SK-N-SH (cell line): ENCODE results near the gene CSTPP1. TPM values are rescaled to one million over a fixed set of nuclear protein-coding genes. Genes with fewer than 3 reads are reported as not detected.
A peak's percentile ranks its signal among the peaks of the same experiment; 100 is the strongest.

Experiments
- CTCF ChIA-PET: fragments of 300-600, 350-600 bp; formaldehyde crosslinking; extraction: SDS; loops from one replicate; lab custom pipeline; 2021; lab: Yijun Ruan, JAX
- POLR2A ChIA-PET: fragments of 350-600 bp; sonication (Branson Sonifier 250); formaldehyde crosslinking; extraction: SDS; loops from one replicate; lab custom pipeline; 2020; ENCODE audit warnings: antibody characterized with exemption, inconsistent platforms; lab: Yijun Ruan, JAX
- DNase-seq: peaks from one replicate; pipeline ENCODE4 v3.0.0; 2012
- H2AFZ ChIP-seq: fragments of 200-600 bp; sonication (generic); 2 replicates; pipeline ENCODE4 v1.8.1; 2016; ENCODE audit warnings: antibody characterized with exemption, mild to moderate bottlenecking, low read depth
- H3F3A ChIP-seq: fragments of 200-600 bp; sonication (generic); replicated peaks from 2 replicates; pipeline ENCODE3; 2016; ENCODE audit warnings: antibody characterized with exemption, mild to moderate bottlenecking; ENCODE audit not compliant: insufficient read depth
- H3K27ac ChIP-seq, 2 experiments: fragments of 200-500 bp in 1 of 2; fragments of 200-600 bp in 1 of 2; sonication (Bioruptor generic) in 1 of 2; sonication (generic), shearing (Covaris generic) in 1 of 2; 2 replicates each; pipeline versions ENCODE4 v1.5.1 to v1.6.1; 2014 to 2016; ENCODE audit warnings: low read depth in 2 of 2, inconsistent platforms in 1 of 2, low read length in 1 of 2, mild to moderate bottlenecking in 1 of 2, mixed read lengths in 1 of 2
- H3K27me3 ChIP-seq: fragments of 200-600 bp; sonication (generic), shearing (Covaris generic); 2 replicates; pipeline ENCODE4 v1.6.1; 2016; ENCODE audit warnings: mixed run types; ENCODE audit not compliant: insufficient read depth
- H3K36me3 ChIP-seq, 2 experiments: fragments of 200-500 bp in 1 of 2; fragments of 200-600 bp in 1 of 2; sonication (Bioruptor generic) in 1 of 2; sonication (generic) in 1 of 2; replicated peaks in 1 of 2; 2 replicates each; pipeline versions ENCODE3 to v1.5.1; 2014 to 2016; ENCODE audit warnings: low read length in 1 of 2, mild to moderate bottlenecking in 1 of 2; ENCODE audit not compliant: insufficient read depth in 2 of 2, control insufficient read depth in 1 of 2
- H3K4me1 ChIP-seq, 2 experiments: fragments of 200-500 bp in 1 of 2; fragments of 200-600 bp in 1 of 2; sonication (Bioruptor generic) in 1 of 2; sonication (generic), shearing (Covaris generic) in 1 of 2; 2 replicates each; pipeline versions ENCODE4 v1.5.1 to v1.6.1; 2014 to 2016; ENCODE audit warnings: low read depth in 1 of 2, low read length in 1 of 2, mixed run types in 1 of 2; ENCODE audit not compliant: insufficient read depth in 2 of 2, control insufficient read depth in 1 of 2
- H3K4me2 ChIP-seq: fragments of 200-600 bp; sonication (generic), shearing (Covaris generic); 2 replicates; pipeline ENCODE4 v1.6.1; 2017; ENCODE audit warnings: mixed run types
- H3K4me3 ChIP-seq, 2 experiments: fragments of 200-500 bp in 1 of 2; fragments of 200-600 bp in 1 of 2; sonication (Bioruptor generic) in 1 of 2; sonication (generic), shearing (Covaris generic) in 1 of 2; 2 replicates each; pipeline versions ENCODE4 v1.5.1 to v1.8.1; 2014 to 2016; ENCODE audit warnings: low read depth in 2 of 2, inconsistent platforms in 1 of 2, low read length in 1 of 2, mild to moderate bottlenecking in 1 of 2, mixed read lengths in 1 of 2, moderate library complexity in 1 of 2
- H3K79me2 ChIP-seq: fragments of 200-600 bp; sonication (generic); 2 replicates; pipeline ENCODE4 v1.8.1; 2017; ENCODE audit warnings: mild to moderate bottlenecking; ENCODE audit not compliant: insufficient read depth
- H3K9ac ChIP-seq: fragments of 200-600 bp; sonication (generic); 2 replicates; pipeline ENCODE4 v1.6.1; 2017; ENCODE audit warnings: mixed run types
- H3K9me2 ChIP-seq: fragments of 200-600 bp; sonication (generic); 2 replicates; pipeline ENCODE4 v1.6.1; 2017; ENCODE audit warnings: mixed run types
- H3K9me3 ChIP-seq: fragments of 200-600 bp; sonication (generic); 2 replicates; pipeline ENCODE4 v1.6.1; 2017; ENCODE audit warnings: mixed run types, mild to moderate bottlenecking, moderate library complexity
- H4K20me1 ChIP-seq: fragments of 200-600 bp; sonication (generic); 2 replicates; pipeline ENCODE4 v1.6.1; 2017; ENCODE audit warnings: mild to moderate bottlenecking, mixed run types; ENCODE audit not compliant: insufficient read depth
- FOSL2 ChIP-seq: IDR thresholded peaks from 2 replicates; pipeline ENCODE4 v1.4.0; 2012; ENCODE audit warnings: low read depth, mild to moderate bottlenecking, moderate library complexity, borderline replicate concordance
- FOXJ3 ChIP-seq: sonication (generic); formaldehyde crosslinking; IDR thresholded peaks from 2 replicates; pipeline ENCODE4 v1.5.1; 2020; ENCODE audit warnings: mild to moderate bottlenecking, missing genetic modification reagents
- FOXM1 ChIP-seq: IDR thresholded peaks from 2 replicates; pipeline ENCODE4 v1.4.0; 2012; ENCODE audit warnings: low read depth, mild to moderate bottlenecking
- GABPA ChIP-seq: IDR thresholded peaks from 2 replicates; pipeline ENCODE4 v1.4.0; 2012; ENCODE audit warnings: low read depth, mild to moderate bottlenecking
- GATA2 ChIP-seq: sonication (generic); formaldehyde crosslinking; IDR thresholded peaks from 2 replicates; pipeline ENCODE4 v1.5.0; 2020; ENCODE audit warnings: mild to moderate bottlenecking, missing genetic modification reagents
- JUND ChIP-seq: IDR thresholded peaks from 2 replicates; pipeline ENCODE4 v1.4.0; 2012
- MXI1 ChIP-seq: IDR thresholded peaks from 2 replicates; pipeline ENCODE4 v1.6.1; 2012; ENCODE audit warnings: mild to moderate bottlenecking, low read depth, low read length, improper control_type of control experiment
- NFIC ChIP-seq: IDR thresholded peaks from 2 replicates; pipeline ENCODE4 v1.4.0; 2012; ENCODE audit warnings: borderline replicate concordance
- NRF1 ChIP-seq: IDR thresholded peaks from 2 replicates; pipeline ENCODE4 v1.6.1; 2012; ENCODE audit warnings: low read depth, mild to moderate bottlenecking, low read length
- POLR2AphosphoS5 ChIP-seq: IDR thresholded peaks from 2 replicates; pipeline ENCODE4 v1.6.1; 2012; ENCODE audit warnings: low read depth, low read length
- RAD21 ChIP-seq: IDR thresholded peaks from 2 replicates; pipeline ENCODE4 v1.6.1; 2012; ENCODE audit warnings: mild to moderate bottlenecking, low read length
- RCOR1 ChIP-seq: fragments of 150-350 bp; IDR thresholded peaks from 2 replicates; pipeline ENCODE4 v1.6.1; 2017; ENCODE audit warnings: antibody characterized with exemption, low read length
- REST ChIP-seq: IDR thresholded peaks from 2 replicates; pipeline ENCODE4 v1.6.1; 2012; ENCODE audit warnings: mild to moderate bottlenecking, low read depth, low read length, moderate library complexity
- RXRA ChIP-seq: IDR thresholded peaks from 2 replicates; pipeline ENCODE4 v1.4.0; 2012; ENCODE audit warnings: low read depth, mild to moderate bottlenecking, borderline replicate concordance
- SIN3A ChIP-seq: IDR thresholded peaks from 2 replicates; pipeline ENCODE4 v1.6.1; 2012; ENCODE audit warnings: low read depth, mild to moderate bottlenecking, low read length, moderate library complexity, borderline replicate concordance
- SMC3 ChIP-seq: IDR thresholded peaks from 2 replicates; pipeline ENCODE4 v1.6.1; 2012; ENCODE audit warnings: low read depth, low read length, improper control_type of control experiment
- TEAD4 ChIP-seq: IDR thresholded peaks from 2 replicates; pipeline ENCODE4 v1.4.0; 2012; ENCODE audit warnings: mild to moderate bottlenecking, borderline replicate concordance; ENCODE audit not compliant: insufficient read depth
- YY1 ChIP-seq: IDR thresholded peaks from 2 replicates; pipeline ENCODE4 v1.4.0; 2012; ENCODE audit warnings: low read depth, mild to moderate bottlenecking
- WGBS: methylation state at CpG from one replicate; pipeline ENCODE4 v1.1.6; 2017; ENCODE audit warnings: low lambda C conversion rate; 5-methylcytosine and 5-hydroxymethylcytosine counted together
- polyA plus RNA-seq, 3 experiments: library from polyadenylated mRNA; depleted of rRNA; stranded (reverse); fragments of >200 nt; gene quantifications; 2 replicates each; pipeline ENCODE4 v1.2.3, GENCODE V29; 2012
- TF ChIP-seq, protein P1 (sequence below): fragments of 150-350 bp; IDR thresholded peaks from 2 replicates; pipeline ENCODE4 v1.6.1; 2017; ENCODE audit warnings: antibody characterized with exemption, low read length, low read depth, borderline replicate concordance
- TF ChIP-seq, protein P2 (sequence below): IDR thresholded peaks from 2 replicates; pipeline ENCODE4 v1.4.0; 2012; ENCODE audit warnings: low read depth, borderline replicate concordance

CSTPP1 gene
- polyA plus RNA-seq, 1 of the 3 experiments (the other 2 are of a cell fraction) = 85.7 TPM

DNA sequence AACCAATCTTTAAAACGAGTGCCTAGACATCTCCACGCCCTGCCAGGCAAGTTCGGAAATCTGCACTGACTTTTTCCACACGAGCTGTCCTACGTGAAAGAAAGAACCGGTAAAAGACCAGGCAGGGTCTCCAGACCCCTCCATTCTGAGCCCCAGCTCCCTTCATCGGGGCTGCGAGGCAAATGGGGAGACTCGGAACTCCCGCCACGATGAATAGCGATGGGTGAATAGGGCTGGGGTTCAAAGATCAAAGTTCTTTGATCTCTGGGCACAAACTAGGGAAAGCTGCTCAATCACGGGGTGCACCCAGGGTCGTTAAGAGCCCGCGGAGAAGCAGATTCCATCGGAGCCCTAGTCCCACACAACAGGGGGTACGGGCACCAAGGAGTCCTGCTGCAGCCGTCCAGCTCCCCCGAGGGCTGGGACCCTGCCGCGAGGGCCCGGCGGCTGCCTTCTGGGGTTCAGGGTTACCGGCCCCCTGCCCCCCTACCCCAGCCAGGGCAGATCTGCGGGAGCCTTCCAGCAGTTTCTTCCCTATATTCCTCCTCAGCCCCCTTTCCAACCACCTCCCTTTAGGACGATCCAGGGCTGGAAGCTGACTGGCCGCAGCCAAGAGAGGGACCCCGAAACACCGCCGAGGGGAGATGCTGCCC, 19.3 kb upstream of the CSTPP1 start:
- Histone ChIP-seq H3F3A (peaks cover 51% of the 10 kb centered on the region), H3K27me3 (no peaks in the 10 kb centered on the region), H3K9me2 (no peaks in the 10 kb centered on the region), H4K20me1 (0 out of 2 replicates have a peak, but pooled peaks cover 7% of the 10 kb centered on the region), H3K27ac (peak overlapping the region; percentile 74 to 80), H3K4me3 (peak overlapping the region; percentile 71 to 73), H2AFZ (peak overlapping the region; percentile 94), H3K4me2 (peak overlapping the region; percentile 90), H3K4me1 (peaks cover 37 to 46% of the 10 kb centered on the region in 2 experiments; a peak in 3 of 4 replicates), H3K36me3 (no peaks in the 10 kb centered on the region), H3K9ac (peak overlapping the region; percentile 70), H3K9me3 (no peaks in the 10 kb centered on the region), H3K79me2 (peaks cover 29% of the 10 kb centered on the region)
- TF ChIP-seq GATA2 (CRISPR knock-in tag) = no peak
- TF ChIP-seq, protein P1, sequence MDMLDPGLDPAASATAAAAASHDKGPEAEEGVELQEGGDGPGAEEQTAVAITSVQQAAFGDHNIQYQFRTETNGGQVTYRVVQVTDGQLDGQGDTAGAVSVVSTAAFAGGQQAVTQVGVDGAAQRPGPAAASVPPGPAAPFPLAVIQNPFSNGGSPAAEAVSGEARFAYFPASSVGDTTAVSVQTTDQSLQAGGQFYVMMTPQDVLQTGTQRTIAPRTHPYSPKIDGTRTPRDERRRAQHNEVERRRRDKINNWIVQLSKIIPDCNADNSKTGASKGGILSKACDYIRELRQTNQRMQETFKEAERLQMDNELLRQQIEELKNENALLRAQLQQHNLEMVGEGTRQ = no peak
- no peak for TF ChIP-seq RAD21
- no peak for TF ChIP-seq SMC3
- TF ChIP-seq NRF1 = no peak
- TF ChIP-seq RXRA = no peak
- no peak for TF ChIP-seq POLR2AphosphoS5
- no peak for TF ChIP-seq JUND
- TF ChIP-seq, protein P2, sequence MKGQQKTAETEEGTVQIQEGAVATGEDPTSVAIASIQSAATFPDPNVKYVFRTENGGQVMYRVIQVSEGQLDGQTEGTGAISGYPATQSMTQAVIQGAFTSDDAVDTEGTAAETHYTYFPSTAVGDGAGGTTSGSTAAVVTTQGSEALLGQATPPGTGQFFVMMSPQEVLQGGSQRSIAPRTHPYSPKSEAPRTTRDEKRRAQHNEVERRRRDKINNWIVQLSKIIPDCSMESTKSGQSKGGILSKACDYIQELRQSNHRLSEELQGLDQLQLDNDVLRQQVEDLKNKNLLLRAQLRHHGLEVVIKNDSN = no peak
- no peak for TF ChIP-seq SIN3A
- TF ChIP-seq FOXJ3 (CRISPR knock-in tag) = no peak
- no peak for TF ChIP-seq REST
- no peak for TF ChIP-seq RCOR1
- TF ChIP-seq FOXM1 = no peak
- TF ChIP-seq GABPA = no peak
- no peak for TF ChIP-seq NFIC
- TF ChIP-seq MXI1 = no peak
- no peak for TF ChIP-seq TEAD4
- no peak for TF ChIP-seq FOSL2
- no peak for TF ChIP-seq YY1
- ChIA-PET CTCF (interaction anchor here (0.7 to 10.0 kb wide), 19 partner anchors 8 to 341 kb away, joined by 3 to 170 read pairs (median 4); no protein-coding TSS in a partner anchor), POLR2A (no interaction called here)
- peak; percentile 56 for DNase-seq
- WGBS = 1% methylated on average over 23 of the region's 31 CpGs
